Testis (tissue), 2 donors: ENCODE data around the gene CCL17.

ENCODE experiments used
- POLR2A ChIP-seq: fragments of 450-650 bp; IDR thresholded peaks from one replicate; pipeline ENCODE4 v1.6.1; 2017; ENCODE audit warnings: antibody characterized with exemption, mild to moderate bottlenecking, moderate library complexity
- TF ChIP-seq, protein P1 (sequence below), 3 experiments: fragments of 450-650 bp in 2 of 3; fragments of 200-600 bp in 1 of 3; sonication (generic) in 1 of 3; IDR thresholded peaks; one replicate each; pipeline ENCODE4 v1.5.1; 2016 to 2019; ENCODE audit warnings: antibody characterized with exemption in 3 of 3, mild to moderate bottlenecking in 2 of 3, moderate library complexity in 1 of 3

DNA sequence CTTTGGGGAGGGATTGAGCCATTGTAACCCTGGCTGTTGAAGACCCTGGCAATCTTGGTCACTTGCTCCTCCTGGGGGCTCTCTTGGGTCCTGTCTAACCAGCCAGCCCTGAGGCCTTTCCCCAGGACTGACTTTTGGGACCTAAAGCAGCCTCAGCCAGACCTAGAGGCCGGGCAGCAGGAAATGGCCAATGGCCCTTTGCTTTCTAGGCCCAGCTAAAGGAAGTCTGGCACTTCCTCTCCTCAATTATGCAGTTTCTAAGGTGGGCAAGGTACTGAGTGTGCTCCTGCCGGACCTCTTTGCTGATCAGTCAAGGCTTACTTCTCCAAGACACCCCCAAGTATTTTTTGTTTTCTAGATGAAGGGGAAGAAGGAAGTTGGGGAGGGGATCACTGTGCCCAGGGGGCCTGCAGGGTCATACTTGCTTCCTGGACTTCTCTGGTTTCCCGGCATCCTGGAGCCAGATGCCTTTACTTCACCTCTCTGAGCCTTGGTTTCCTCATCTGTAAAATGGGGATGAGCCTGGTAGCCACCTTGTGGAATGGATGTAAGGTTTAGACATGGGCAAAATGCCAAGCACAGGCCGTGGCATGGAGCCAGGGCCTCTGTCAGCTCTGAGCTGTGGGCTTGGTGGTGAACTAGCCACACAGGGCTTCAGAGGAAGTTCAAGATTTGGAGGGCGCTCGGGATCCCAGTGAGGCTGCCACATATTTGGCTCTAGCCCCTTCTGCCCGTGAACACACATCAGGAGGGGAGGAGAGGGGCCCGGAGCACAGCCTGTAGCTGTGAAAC, 23.7 kb upstream of the CCL17 start:
- TF ChIP-seq, protein P1, sequence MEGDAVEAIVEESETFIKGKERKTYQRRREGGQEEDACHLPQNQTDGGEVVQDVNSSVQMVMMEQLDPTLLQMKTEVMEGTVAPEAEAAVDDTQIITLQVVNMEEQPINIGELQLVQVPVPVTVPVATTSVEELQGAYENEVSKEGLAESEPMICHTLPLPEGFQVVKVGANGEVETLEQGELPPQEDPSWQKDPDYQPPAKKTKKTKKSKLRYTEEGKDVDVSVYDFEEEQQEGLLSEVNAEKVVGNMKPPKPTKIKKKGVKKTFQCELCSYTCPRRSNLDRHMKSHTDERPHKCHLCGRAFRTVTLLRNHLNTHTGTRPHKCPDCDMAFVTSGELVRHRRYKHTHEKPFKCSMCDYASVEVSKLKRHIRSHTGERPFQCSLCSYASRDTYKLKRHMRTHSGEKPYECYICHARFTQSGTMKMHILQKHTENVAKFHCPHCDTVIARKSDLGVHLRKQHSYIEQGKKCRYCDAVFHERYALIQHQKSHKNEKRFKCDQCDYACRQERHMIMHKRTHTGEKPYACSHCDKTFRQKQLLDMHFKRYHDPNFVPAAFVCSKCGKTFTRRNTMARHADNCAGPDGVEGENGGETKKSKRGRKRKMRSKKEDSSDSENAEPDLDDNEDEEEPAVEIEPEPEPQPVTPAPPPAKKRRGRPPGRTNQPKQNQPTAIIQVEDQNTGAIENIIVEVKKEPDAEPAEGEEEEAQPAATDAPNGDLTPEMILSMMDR (IDR thresholded peaks at IDR 0.05), result no peak
- TF ChIP-seq POLR2A, result no peak
